ENCODE results near the gene FTH1. TPM values are rescaled to one million over a fixed set of nuclear protein-coding genes. Genes with fewer than 3 reads are reported as not detected.

The FTH1 gene
- total RNA-seq, 1 donor from 2014 or later = 885 TPM

- no peak overlapping the region for H3K4me3 Mint-ChIP-seq (ENCODE audit: unreplicated experiment)
- peaks cover 17% of the 10 kb centered on the region for H3K36me3 Mint-ChIP-seq (ENCODE audit: unreplicated experiment)
- no peak for DNase-seq
- TF ChIP-seq CTCF (IDR thresholded peaks at IDR 0.05; ENCODE audit: partially characterized antibody, unreplicated experiment) = no peak
- H3K27ac Mint-ChIP-seq (ENCODE audit: unreplicated experiment) = no peak overlapping the region
- H3K27me3 Mint-ChIP-seq (ENCODE audit: unreplicated experiment) = peaks cover 10% of the 10 kb centered on the region
- H3K9me3 Mint-ChIP-seq (ENCODE audit: unreplicated experiment) = peaks cover 6% of the 10 kb centered on the region
- no peaks in the 10 kb centered on the region for H3K4me1 Mint-ChIP-seq (ENCODE audit: low read depth, unreplicated experiment)
Observed at GRCh38 chr11:61959114-61959513, 8.3 kb downstream of the FTH1 start.

GRCh38 chr11:61958590-61958989, 8.8 kb downstream of the FTH1 start:
- no peaks in the 10 kb centered on the region for H3K4me1 Mint-ChIP-seq (ENCODE audit: low read depth, unreplicated experiment)

GRCh38 chr11:61957021-61957770, 10.2 kb downstream of the FTH1 start:
- no peak overlapping the region for H3K4me3 Mint-ChIP-seq (ENCODE audit: unreplicated experiment)
- H3K4me1 Mint-ChIP-seq (ENCODE audit: low read depth, unreplicated experiment) = no peaks in the 10 kb centered on the region
- DNase-seq = no peak
- peaks cover 12% of the 10 kb centered on the region for H3K27me3 Mint-ChIP-seq (ENCODE audit: unreplicated experiment)
- H3K36me3 Mint-ChIP-seq (ENCODE audit: unreplicated experiment) = peaks cover 4% of the 10 kb centered on the region
- H3K9me3 Mint-ChIP-seq (ENCODE audit: unreplicated experiment) = peaks cover 6% of the 10 kb centered on the region
- no peak overlapping the region for H3K27ac Mint-ChIP-seq (ENCODE audit: unreplicated experiment)
- TF ChIP-seq CTCF (IDR thresholded peaks at IDR 0.05; ENCODE audit: partially characterized antibody, unreplicated experiment) = no peak

More at GRCh38 chr11:61958590-61958989, 8.8 kb downstream of the FTH1 start:
- H3K9me3 Mint-ChIP-seq (ENCODE audit: unreplicated experiment) = peaks cover 6% of the 10 kb centered on the region
- no peak for TF ChIP-seq CTCF (IDR thresholded peaks at IDR 0.05; ENCODE audit: partially characterized antibody, unreplicated experiment)
- peaks cover 12% of the 10 kb centered on the region for H3K27me3 Mint-ChIP-seq (ENCODE audit: unreplicated experiment)
- no peak overlapping the region for H3K27ac Mint-ChIP-seq (ENCODE audit: unreplicated experiment)
- peaks cover 12% of the 10 kb centered on the region for H3K36me3 Mint-ChIP-seq (ENCODE audit: unreplicated experiment)
- no peak overlapping the region for H3K4me3 Mint-ChIP-seq (ENCODE audit: unreplicated experiment)
- DNase-seq = no peak

- Mint-ChIP-seq H3K27me3 (ENCODE audit: unreplicated experiment) (peaks cover 11% of the 10 kb centered on the region), H3K9me3 (ENCODE audit: unreplicated experiment) (peaks cover 6% of the 10 kb centered on the region), H3K4me1 (ENCODE audit: low read depth, unreplicated experiment) (no peaks in the 10 kb centered on the region), H3K36me3 (ENCODE audit: unreplicated experiment) (peaks cover 4% of the 10 kb centered on the region), H3K27ac (ENCODE audit: unreplicated experiment) (no peak overlapping the region), H3K4me3 (ENCODE audit: unreplicated experiment) (no peak overlapping the region)
- no peak for DNase-seq
- no peak for TF ChIP-seq CTCF (IDR thresholded peaks at IDR 0.05; ENCODE audit: partially characterized antibody, unreplicated experiment)
Observed at GRCh38 chr11:61956191-61957020, 11.0 kb downstream of the FTH1 start.
